Measurements from ENCODE around the gene CPNE4.

The CPNE4 gene

DNA sequence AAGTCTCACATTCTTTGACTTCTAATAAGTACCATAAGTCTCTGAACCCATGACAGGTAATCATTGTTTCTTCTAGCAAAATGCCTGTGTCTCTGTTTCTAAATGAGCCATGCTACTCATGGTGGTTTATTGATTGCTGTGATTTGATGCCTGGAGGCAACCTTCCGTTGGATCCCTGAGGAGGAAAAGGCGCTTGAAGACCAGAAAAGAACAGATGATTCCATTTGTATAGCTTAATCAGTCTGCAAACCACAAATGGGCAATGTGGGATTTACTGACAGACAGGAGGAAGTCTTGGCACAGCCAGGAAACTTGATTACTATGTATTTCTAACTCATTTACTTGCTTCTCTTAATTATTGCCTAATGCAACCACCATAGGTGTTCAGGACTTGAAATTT, 428.9 kb downstream of the CPNE4 start:
- DNase-seq (ENCODE audit: low read depth, low spot score): no peak

DNA sequence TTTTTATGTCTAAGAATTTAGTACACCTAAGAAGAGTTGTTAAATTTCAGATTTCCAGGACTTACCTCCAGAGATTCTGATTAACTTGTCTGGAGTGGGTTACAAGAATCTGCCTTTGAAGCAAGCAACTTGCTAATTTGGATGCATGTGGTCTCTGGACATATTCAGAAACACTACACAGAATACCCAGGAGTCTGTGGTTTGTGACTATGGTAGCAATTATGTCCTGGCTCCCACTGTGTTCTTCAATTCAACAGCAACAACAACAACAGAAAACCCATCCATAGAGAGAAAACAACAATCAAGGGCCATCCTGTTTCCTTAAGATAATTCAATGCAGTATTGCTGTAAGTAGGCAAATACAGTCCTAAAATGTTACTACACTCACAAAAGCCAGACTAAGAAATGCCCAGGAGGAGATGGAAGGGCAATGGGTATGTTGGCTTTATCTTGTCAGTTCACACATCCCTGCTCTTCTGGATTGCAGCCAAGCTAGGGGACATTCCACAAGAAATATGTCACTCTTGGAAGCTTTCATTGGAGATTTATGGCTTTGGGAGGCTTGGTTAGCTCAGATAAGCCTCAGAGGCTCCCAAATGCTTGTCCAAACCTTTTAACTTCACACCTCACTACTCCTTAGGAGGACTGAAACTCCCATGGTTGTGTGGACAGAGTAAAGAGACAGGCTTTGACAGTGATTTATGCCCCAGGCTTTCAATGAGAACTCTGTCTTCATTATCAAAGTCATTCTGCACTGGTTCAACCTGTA, 432.6 kb downstream of the CPNE4 start:
- peak; percentile 73 for DNase-seq (ENCODE audit: low read depth, low spot score)

DNA sequence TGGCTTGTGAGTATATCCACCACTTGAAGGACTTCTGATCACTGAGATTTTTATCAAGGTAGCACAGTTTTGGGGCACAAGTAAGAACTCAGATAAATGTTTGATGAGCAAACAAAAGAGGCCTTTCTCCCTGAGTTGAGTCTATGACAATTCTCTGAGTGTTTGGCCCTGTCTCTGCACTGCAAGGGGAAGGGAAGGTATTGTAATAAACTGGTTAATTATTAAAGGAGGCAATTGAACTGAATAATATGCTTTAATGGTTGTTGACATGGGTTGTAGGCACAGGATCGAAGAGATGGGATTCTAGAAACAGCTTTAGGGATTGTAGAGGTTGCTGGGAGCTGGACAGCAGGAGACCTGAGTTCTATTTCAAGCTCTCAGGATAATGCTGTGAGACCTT, 437.0 kb downstream of the CPNE4 start:
- no peak for DNase-seq (ENCODE audit: low read depth, low spot score)

DNA sequence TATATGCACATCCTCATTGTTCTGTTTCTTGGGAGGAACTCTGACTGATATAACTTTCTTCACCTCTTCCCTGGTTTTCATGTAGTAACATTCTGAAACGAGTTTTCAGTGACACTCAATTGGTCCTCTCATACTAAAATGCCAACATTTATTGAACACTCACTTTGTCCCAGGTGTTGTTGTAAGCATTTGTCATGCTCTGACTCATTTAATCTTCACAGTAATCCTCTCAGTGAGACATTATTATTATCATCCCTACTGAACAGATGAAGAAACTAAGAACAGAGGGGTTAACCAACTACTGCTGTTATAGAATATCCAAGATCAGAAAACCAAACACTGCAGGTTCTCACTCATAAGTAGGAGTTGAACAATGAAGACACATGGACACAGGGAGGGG, 437.9 kb downstream of the CPNE4 start:
- DNase-seq (ENCODE audit: low read depth, low spot score): no peak

DNA sequence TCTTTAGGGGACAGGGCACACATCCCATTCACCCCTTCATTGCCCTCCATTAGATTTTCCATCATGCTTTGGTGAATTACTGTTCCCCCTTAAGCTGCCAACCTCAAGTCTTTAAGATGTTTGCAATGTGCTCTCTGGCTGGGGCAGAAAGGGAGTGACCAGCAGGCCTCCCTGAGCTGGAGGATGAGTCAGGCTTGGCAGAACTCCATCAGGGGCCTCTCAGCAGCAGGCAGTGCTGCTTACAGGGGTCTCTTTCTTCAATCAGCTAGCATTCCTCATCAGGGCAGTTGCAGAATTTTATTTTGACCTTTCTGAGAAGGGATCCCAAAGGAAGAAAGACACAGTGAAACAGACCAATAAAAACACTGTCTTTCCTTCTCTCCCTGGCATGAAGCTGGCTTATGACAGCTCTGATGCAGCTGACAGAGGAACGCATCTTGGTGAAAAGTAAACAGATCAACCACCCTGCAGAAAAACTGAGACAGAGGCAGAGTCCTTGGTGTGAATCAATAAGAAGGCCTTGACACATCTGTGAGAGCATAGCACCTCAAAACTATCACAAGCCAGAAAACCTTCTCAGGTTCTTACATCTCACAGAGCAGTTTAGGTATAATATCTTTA, 443.3 kb downstream of the CPNE4 start:
- peak; percentile 80 for DNase-seq (ENCODE audit: low read depth, low spot score)

DNA sequence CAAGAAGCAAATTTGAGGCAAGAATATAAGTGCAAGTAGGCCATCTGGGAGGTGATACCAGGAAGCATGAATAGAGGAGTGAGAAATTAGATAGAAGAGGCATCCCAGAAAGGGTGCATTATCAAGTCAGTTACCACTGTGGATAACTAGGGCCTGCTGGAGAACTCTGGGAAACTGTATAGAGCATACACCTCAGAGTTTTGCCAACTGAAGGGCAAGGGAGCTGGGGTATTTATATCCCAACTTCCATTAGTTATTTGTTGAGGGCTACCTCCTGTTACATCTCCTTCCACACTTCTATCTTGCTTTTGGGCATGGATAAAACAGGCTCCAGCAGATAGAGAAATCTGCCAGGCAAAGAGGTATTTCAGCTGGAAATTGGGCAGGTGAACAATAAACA, 448.5 kb downstream of the CPNE4 start:
- no peak for DNase-seq (ENCODE audit: low read depth, low spot score)

DNA sequence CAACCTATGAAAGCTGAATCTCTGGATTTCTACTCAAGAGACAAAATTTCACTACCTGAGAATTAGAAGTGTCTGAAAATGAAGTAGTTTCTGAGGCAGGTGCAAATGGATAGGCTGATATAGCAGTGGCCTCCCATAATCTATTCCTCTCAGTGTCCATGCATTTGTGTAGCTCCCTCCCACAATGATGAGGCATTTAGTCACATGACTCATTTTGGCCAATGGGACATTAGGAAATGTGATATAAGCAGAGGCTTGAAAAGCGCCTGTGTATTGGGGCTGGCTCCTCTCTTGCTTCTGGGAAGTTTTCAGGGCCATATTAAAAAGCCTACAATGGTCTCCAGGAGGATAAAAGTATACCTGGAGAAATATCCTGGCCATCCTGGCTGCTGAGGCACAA, 452.4 kb downstream of the CPNE4 start:
- DNase-seq (ENCODE audit: low read depth, low spot score): no peak

DNA sequence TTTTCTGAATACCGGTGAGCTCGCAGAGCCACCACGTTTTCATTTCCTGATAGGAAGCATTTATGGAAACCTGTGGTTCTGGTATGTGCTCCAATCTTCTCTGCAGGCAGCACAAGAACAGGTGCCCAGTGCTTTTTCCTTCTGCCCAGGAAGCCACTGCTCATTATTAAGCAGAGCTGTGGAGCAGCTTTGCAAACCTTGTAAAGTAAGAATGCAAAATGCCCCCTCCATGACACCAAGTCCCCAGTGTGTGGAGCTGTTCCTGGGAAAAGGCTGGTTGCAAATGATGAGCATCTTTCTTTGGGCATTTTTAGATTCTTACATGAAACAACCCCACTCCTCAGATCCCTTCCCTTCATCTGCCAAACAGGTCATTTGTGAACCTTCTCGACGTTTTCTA, 466.4 kb downstream of the CPNE4 start:
- no peak for DNase-seq (ENCODE audit: low read depth, low spot score)

DNA sequence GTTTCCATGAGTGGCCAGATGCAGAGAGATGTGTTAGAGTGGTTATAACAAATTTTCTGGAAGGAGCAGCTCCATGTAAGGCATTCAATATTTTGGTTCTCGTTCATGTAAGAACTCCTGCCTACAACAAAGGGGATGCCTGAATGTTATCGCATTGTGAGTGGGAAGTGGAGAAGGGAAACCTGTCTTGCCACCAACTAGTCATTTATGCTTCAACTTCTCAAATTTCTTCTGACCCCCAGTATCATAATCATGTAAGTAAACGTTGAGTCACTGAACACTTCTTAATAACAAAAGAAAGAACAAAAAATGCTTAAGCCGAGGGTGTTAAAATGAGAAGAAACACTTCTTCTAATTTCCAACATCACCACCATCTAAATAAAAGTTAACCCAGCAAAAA, 470.0 kb downstream of the CPNE4 start:
- no peak for DNase-seq (ENCODE audit: low read depth, low spot score)

DNA sequence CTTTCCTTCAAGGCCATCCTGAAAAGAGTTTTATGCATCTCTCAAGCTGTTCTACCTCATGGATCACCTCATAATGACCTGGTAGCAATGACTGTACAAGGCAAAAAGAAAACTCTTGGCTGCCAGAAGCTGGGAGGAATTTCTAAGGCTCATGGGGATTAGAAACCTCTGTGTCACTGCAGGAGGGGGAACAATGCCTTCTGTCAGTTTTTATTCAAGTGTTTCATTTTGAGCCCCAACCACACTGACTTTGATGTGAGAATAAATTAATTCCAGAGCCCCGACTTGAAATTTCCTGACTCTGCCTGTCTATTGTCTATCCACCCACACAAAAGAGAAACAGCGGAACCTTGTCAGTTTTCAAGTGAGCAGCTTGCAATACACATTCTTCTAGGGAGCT, 473.3 kb downstream of the CPNE4 start:
- DNase-seq (ENCODE audit: low read depth, low spot score): peak; percentile 91

DNA sequence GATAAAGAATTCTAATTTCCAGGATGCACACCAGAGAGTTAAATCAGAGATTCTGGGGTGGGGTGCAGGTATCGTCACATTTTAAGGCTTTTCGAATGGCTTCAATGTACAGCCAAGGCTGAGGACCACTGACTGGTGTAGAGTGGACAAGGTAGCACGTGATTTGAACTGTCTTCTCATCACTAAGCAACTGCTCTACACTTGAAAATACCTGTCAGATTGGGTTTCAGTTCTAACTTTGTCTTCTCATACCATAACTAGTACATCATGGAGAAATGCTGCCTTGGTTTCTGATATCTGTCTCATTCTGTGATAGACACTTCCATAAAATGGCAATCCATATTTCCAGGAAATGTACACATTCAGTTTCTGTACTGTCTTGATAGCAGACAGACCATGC, 474.0 kb downstream of the CPNE4 start:
- DNase-seq (ENCODE audit: low read depth, low spot score): no peak

DNA sequence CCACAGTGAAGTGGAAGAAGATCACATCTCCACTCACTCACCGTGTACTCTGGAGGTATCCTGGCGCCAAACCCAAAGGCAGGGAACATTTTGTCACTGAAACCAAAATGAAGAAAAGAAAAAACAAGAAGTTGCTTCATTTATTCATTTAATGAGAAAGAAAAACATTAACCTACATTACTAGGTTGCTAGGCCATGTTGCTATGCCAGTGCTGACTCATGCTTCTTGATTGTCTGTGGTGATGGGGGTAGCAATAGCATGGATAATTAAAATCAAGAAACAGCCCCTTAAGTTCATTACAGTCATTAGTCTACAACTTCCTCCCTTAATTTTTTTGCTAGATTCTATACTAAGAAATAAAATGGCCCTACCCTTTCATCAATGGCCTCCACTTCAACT, 479.4 kb downstream of the CPNE4 start:
- peak; percentile 53 for DNase-seq (ENCODE audit: low read depth, low spot score)

DNA sequence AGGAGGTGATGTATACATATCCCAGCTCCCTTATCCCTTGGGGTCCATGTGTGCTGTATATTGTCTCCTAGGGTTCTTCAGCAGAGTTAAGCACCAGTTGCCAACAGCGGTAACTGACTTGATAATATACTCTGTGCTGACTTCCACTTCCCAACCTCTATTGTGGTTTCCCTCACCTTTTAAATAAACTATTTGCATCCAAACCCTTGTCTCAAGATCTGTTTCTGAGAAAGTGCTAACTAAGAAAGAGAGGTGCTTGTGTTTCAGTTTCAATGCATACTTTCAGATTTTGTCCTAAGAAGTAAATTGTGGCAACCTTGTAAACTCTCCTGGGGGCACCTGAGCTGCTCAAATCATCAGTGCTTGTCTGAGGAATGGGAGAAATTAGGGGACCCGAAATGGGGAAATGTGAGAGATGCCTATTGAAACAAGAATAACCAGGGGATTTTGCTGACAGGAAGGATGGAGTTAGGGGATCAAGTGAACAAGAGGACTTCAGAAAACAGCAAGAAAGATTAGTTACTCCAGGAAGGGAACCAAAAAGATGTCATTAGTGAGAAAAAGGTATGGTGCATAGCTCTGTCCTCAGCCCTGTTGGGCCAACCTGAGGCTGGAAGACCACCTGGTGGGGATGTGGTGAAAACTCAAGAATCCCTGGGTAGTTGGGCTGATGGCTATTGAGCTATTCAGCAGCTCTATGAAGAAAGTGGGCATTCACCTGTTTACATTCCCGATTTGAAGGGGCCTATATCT, 481.1 kb downstream of the CPNE4 start:
- DNase-seq (ENCODE audit: low read depth, low spot score): no peak

DNA sequence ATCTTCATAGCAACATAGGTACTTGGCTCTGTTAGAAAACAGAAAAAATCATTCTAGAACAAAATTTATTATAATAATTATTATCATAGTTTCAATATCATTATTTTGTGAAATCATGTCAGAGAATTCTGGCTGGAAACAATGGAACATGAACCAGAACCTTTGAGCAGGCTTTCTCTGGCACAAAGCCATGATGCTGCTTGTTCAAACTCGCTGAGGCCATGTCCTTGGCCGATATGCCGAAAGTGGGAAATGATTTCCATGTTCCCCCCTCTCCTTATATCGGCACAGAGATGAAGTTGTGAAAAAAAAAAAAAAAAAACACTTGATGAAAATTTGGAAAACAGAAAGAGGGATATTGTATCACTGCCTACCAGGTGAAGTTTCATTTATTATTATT, 483.1 kb downstream of the CPNE4 start:
- DNase-seq (ENCODE audit: low read depth, low spot score): no peak

DNA sequence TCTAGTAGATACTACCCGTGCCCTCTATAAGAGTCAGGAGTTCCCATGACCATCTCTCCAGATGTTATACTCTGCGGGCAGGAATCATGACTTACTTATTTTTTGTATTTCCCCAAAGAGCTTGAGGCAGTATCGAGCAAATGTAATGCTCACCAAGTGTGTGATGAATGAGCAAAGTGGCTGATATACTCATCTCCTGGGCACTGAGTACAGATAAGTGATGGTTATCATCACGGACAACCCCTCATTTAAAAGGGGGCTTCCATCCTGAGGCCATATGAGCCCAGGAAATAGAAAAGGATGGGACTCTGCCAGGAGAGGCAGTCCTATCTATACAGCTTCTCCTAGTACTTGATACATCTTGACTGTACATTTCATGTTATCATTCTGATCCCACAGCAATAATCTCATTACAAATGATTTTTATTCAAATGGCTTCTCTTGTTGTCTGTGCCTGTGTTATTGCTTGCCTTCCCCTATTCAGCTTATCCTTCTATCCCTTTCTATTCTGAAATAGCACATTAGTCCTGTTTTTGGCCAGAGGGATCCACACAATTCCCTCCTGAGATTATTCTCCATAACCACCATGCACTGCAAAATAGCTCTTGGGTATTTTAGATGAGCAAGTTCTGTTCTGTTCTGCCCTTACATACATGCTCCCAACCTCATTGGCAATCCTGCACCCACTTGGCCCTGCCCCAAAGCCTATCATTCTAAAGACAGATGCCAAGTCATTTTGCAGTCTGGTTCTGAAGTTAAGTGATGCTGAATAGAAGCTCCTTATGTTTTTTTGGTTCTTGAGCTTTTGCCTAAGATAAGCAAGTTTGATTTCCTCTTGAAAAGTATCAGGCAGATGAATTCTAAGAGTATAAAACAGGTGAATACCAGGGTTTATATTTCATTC, 484.0 kb downstream of the CPNE4 start:
- no peak for DNase-seq (ENCODE audit: low read depth, low spot score)

DNA sequence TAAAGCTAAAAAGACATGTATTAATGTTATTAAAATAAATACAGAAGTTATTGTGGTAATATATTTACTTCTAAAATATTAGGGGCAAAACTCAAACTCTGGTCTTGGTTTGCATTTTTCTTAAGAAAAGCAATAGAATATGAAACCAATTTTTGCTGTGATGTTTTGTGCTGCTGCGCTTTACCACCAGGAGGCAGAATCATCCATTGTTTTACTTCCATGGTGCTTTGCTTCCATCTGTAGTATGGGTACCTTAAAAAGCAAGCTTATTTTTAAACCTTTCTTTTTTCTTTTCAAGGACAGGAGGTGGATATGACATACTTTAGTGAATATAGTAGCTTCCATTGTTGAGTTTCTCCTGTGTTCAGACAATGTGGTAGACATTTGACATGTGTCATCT, 485.5 kb downstream of the CPNE4 start:
- DNase-seq (ENCODE audit: low read depth, low spot score): no peak

DNA sequence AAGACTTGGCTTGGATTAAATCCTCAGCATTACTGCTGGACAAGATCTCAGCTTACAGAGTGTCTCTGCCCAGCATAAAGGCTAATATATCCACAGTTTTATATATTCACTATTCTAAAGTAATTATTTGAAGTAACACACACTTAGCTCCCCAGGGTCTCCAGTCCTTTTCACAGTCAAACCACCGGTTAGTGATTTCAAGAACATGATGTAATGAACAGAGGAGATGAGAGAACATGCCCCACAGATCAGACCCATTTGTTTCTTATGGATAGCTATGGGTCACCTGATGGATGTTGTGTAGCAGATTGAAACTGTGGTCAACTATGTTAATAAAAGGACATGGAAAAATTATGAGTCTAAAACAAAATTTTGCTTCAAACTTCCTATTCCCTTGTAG, 487.2 kb downstream of the CPNE4 start:
- no peak for DNase-seq (ENCODE audit: low read depth, low spot score)

DNA sequence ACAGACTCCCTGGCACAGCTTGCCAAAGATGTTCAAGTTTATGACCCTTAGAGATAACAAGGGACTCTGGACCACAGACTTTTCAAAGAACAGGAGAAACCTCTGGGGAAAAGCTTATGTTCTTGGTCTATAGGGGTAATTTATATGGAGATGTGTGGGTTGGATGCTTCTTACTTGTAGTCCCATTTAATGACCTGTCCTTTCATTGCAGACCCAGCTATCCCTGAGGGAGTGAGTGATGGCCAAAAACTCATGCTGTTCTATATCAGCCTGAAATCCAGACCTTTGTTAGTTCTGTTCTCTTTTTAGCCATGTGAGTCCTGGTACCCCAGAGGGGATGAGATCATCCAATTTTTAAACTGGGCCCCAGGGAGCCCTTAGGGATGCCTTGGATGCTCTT, 488.4 kb downstream of the CPNE4 start:
- DNase-seq (ENCODE audit: low read depth, low spot score): no peak

DNA sequence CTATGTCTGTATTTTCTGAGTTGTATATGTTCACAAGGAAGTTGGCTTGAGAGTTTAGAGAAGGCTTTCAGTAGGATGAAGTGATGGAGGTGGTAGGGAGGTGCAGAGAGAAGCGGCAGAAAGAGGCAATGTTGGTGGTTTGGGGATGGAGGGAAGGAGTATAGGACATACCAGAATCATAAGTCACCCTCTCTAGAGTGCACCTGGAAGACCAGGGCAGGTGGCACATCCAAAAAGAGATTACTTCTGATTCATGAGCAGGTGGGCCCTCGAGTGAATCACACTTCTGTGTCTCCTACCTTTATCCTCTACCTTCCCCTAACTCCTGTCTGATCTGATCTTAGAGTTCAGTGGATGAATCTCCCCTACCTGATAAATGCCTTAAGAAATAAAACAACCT, 490.3 kb downstream of the CPNE4 start:
- no peak for DNase-seq (ENCODE audit: low read depth, low spot score)

DNA sequence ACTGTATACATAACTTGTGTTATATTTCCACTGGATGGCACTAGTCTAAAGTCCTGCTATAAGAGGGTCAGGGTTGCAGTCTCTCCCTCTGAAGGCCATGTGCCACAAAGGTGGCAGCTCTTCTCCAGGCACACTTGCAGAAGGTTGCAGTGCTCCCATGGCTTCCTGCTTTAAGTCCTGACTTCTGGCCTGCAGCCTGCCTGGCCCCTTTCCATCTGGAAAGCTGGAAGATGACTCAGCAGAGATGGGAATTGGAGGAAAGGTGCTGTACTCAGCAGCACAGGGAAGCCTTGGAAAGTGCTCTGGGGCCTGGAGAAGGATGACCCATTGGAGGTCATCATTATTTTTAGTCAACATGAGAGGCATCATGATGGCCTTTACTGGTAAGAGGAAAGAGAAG, 491.1 kb downstream of the CPNE4 start:
- peak; percentile 89 for DNase-seq (ENCODE audit: low read depth, low spot score)

DNA sequence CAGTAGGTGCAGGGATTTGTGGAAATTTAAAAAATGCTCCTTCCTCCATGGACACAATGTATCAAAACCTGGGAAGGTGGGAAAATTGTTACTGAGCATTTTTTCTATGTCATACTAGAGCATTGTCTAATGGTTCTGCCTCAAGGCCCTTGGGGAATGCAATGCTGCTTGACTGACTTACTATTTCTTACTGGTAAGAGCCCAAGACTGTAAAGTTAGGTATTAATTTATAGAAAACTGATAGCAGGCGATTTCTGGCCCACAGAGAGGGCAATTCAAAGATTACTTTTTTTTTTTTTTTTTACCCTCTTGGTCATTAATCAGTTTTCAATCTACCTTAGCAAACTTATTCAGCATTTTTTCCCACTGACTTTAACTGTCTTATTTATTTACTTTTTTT, 493.5 kb downstream of the CPNE4 start:
- no peak for DNase-seq (ENCODE audit: low read depth, low spot score)

DNA sequence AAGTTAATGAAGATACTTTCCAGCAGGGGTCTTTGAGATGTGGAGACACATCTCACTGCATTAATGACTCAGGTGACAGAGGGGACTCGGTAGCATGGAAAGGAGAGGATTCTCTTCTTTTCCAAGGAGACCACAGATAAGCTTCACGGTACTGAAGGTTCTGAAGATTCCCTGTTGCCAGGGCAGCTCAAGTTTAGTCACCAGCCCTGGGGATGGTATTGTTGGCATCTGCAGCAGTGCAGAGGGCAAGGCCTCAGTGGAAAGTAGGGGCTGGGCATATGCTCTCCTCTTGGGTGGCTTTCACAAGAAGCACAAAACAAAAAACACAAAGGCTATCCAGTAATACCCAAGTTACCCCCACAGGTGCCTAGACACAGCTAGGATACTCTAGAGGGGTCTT, 494.0 kb downstream of the CPNE4 start:
- no peak for DNase-seq (ENCODE audit: low read depth, low spot score)
